Measurements from ENCODE around the gene EDEM3. TPM values are rescaled to one million over a fixed set of nuclear protein-coding genes. Genes with fewer than 3 reads are reported as not detected.

Gene EDEM3
- total and polyA plus RNA-seq, 2 donors (not counting 1 experiment from before 2014, with no cell fraction given) = 4.3 to 20.9 TPM

- ChIA-PET CTCF (interaction anchor here (1.5 kb wide), 1 partner anchor 35 kb away, joined by 3 read pairs; no protein-coding TSS in a partner anchor), POLR2A (no interaction called here)
- Histone ChIP-seq H3K4me3 (ENCODE audit: control extremely low read depth in 1 of 5, extremely low read depth in 1 of 5, insufficient read depth in 1 of 5, low read depth in 2 of 5, low read length in 4 of 5) (no peak overlapping the region), H3K4me2 (replicated peaks; ENCODE audit: low read depth, low read length, poor library complexity, severe bottlenecking) (no peak overlapping the region), H3K79me2 (ENCODE audit: control insufficient read depth, insufficient read depth, low read length) (no peaks in the 10 kb centered on the region), H2AFZ (ENCODE audit: insufficient read depth, low read depth, low read length, poor library complexity, severe bottlenecking) (no peak overlapping the region), H3K4me1 (ENCODE audit: control insufficient read depth in 2 of 2, insufficient read depth in 2 of 2, low read length in 2 of 2) (no peaks in the 10 kb centered on the region), H3K27me3 (replicated peaks in 1 of 4; ENCODE audit: control extremely low read depth in 1 of 4, control insufficient read depth in 3 of 4, insufficient read depth in 4 of 4, low read length in 3 of 4) (peaks cover 0 to 2% (median 0%) of the 10 kb centered on the region in 4 experiments), H3K9ac (ENCODE audit: low read length) (no peak overlapping the region), H3K36me3 (replicated peaks in 1 of 2; ENCODE audit: control extremely low read depth in 1 of 2, control insufficient read depth in 1 of 2, extremely low read depth in 1 of 2, insufficient read depth in 2 of 2, low read length in 1 of 2) (no peaks in the 10 kb centered on the region), H4K20me1 (ENCODE audit: control insufficient read depth, insufficient read depth, low read length, poor library complexity, severe bottlenecking) (no peaks in the 10 kb centered on the region), H3K27ac (ENCODE audit: low read length in 2 of 2) (no peak overlapping the region), H3K9me3 (ENCODE audit: control extremely low read depth in 1 of 3, control insufficient read depth in 2 of 3, insufficient read depth in 1 of 3, low read length in 2 of 3) (no peaks in the 10 kb centered on the region)
- TF ChIP-seq EZH2 (IDR thresholded peaks at IDR 0.05; ENCODE audit: borderline replicate concordance, insufficient read depth, low read depth, low read length, poor library complexity, severe bottlenecking) (no peak), CTCF (IDR thresholded peaks at IDR 0.05) (no peak)
- Mint-ChIP-seq H3K9me3 (ENCODE audit: insufficient read depth) (no peaks in the 10 kb centered on the region), H3K27me3 (peaks cover 3% of the 10 kb centered on the region), H3K4me3 (no peak overlapping the region), H3K27ac (no peak overlapping the region), H3K4me1 (peaks cover 2% of the 10 kb centered on the region)
- ATAC-seq (ENCODE audit: low read depth) (no peak), DNase-seq (no peak)
- WGBS (ENCODE audit: insufficient coverage) = 83% methylated on average over 3 of the region's 7 CpGs
- intact Hi-C loops (cut with micrococcal nuclease) = no loop called here
Measured at GRCh38 chr1:184771190-184771691, 16.6 kb upstream of the EDEM3 start.

GRCh38 chr1:184770181-184770979, 15.7 kb upstream of the EDEM3 start:
- peaks cover 2% of the 10 kb centered on the region for H3K4me1 Mint-ChIP-seq
- ChIA-PET POLR2A (no interaction called here), CTCF (interaction anchor here (1.5 kb wide), 1 partner anchor 36 kb away, joined by 3 read pairs; no protein-coding TSS in a partner anchor)
- Histone ChIP-seq H3K4me3 (ENCODE audit: control extremely low read depth in 1 of 5, extremely low read depth in 1 of 5, insufficient read depth in 1 of 5, low read depth in 2 of 5, low read length in 4 of 5) (no peak overlapping the region), H3K79me2 (ENCODE audit: control insufficient read depth, insufficient read depth, low read length) (no peaks in the 10 kb centered on the region), H3K36me3 (replicated peaks in 1 of 2; ENCODE audit: control extremely low read depth in 1 of 2, control insufficient read depth in 1 of 2, extremely low read depth in 1 of 2, insufficient read depth in 2 of 2, low read length in 1 of 2) (no peaks in the 10 kb centered on the region), H3K4me2 (replicated peaks; ENCODE audit: low read depth, low read length, poor library complexity, severe bottlenecking) (no peak overlapping the region), H4K20me1 (ENCODE audit: control insufficient read depth, insufficient read depth, low read length, poor library complexity, severe bottlenecking) (no peaks in the 10 kb centered on the region), H3K4me1 (ENCODE audit: control insufficient read depth in 2 of 2, insufficient read depth in 2 of 2, low read length in 2 of 2) (no peaks in the 10 kb centered on the region), H3K9ac (ENCODE audit: low read length) (no peak overlapping the region), H3K27ac (ENCODE audit: low read length in 2 of 2) (no peak overlapping the region), H2AFZ (ENCODE audit: insufficient read depth, low read depth, low read length, poor library complexity, severe bottlenecking) (no peak overlapping the region), H3K9me3 (ENCODE audit: control extremely low read depth in 1 of 3, control insufficient read depth in 2 of 3, insufficient read depth in 1 of 3, low read length in 2 of 3) (no peaks in the 10 kb centered on the region), H3K27me3 (replicated peaks in 1 of 4; ENCODE audit: control extremely low read depth in 1 of 4, control insufficient read depth in 3 of 4, insufficient read depth in 4 of 4, low read length in 3 of 4) (peaks cover 0 to 2% (median 0%) of the 10 kb centered on the region in 4 experiments)
- WGBS (ENCODE audit: insufficient coverage) = 79% methylated on average over 3 of the region's 4 CpGs
- H3K27me3 Mint-ChIP-seq = peaks cover 3% of the 10 kb centered on the region
- H3K4me3 Mint-ChIP-seq = no peak overlapping the region
- H3K27ac Mint-ChIP-seq = no peak overlapping the region
- no peak for TF ChIP-seq EZH2 (IDR thresholded peaks at IDR 0.05; ENCODE audit: borderline replicate concordance, insufficient read depth, low read depth, low read length, poor library complexity, severe bottlenecking)
- no peak for TF ChIP-seq CTCF (IDR thresholded peaks at IDR 0.05)
- no peak for ATAC-seq (ENCODE audit: low read depth)
- H3K9me3 Mint-ChIP-seq (ENCODE audit: insufficient read depth) = no peaks in the 10 kb centered on the region
- no peak for DNase-seq
- intact Hi-C loops (cut with micrococcal nuclease) = no loop called here
